ENCODE data around the gene CTLA4.
"Not testable (repeated sequence)": the region's sequence is repeated elsewhere in the genome, so short reads cannot be mapped to it uniquely, and the experiment has no call there.

CTLA4 gene

DNA sequence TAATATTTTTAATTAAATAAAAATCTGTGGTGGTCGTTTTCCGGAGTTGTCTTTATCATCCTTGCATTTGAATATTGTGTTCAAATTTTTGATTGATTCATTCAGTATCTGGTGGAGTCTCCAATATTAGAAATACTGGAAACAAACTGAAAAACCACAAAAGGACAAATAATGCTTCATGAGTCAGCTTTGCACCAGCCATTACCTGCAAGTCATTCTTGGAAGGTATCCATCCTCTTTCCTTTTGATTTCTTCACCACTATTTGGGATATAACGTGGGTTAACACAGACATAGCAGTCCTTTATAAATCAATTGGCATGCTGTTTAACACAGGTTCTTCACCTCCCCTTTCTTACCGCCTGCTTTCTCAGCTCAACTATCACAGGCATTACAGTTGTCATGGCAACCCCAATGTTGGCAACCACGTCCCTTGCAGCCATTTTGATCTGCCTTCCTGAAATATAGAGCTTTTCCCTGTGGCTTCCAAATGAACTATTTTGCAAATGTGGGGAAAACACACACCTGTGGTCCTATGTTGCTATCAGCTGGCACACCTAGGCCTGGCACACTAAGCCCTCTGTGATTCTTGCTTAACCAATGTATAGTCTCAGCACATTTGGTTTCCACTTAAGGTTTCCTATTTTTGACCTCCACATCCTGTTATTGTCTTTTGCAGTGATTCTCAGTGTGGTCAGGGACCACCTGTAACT is 6.5 kb downstream of the CTLA4 start:
- H3K27me3 ChIP-seq (replicated peaks; ENCODE audit: control insufficient read depth, insufficient read depth, low read length): peaks cover 3% of the 10 kb centered on the region
- H3K4me3 ChIP-seq (replicated peaks; ENCODE audit: low read depth, low read length): no peak overlapping the region
- DNase-seq (ENCODE audit: extremely low read depth, insufficient read length): no peak
- H3K36me3 ChIP-seq (ENCODE audit: control insufficient read depth, insufficient read depth, low read length): no peaks in the 10 kb centered on the region
- TF ChIP-seq, protein P1, sequence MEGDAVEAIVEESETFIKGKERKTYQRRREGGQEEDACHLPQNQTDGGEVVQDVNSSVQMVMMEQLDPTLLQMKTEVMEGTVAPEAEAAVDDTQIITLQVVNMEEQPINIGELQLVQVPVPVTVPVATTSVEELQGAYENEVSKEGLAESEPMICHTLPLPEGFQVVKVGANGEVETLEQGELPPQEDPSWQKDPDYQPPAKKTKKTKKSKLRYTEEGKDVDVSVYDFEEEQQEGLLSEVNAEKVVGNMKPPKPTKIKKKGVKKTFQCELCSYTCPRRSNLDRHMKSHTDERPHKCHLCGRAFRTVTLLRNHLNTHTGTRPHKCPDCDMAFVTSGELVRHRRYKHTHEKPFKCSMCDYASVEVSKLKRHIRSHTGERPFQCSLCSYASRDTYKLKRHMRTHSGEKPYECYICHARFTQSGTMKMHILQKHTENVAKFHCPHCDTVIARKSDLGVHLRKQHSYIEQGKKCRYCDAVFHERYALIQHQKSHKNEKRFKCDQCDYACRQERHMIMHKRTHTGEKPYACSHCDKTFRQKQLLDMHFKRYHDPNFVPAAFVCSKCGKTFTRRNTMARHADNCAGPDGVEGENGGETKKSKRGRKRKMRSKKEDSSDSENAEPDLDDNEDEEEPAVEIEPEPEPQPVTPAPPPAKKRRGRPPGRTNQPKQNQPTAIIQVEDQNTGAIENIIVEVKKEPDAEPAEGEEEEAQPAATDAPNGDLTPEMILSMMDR (IDR thresholded peaks at IDR 0.05; ENCODE audit: insufficient read depth, low read length, poor library complexity, severe bottlenecking): no peak

GRCh38 chr2:203875471-203875870 is 7.9 kb downstream of the CTLA4 start:
- peaks cover 1% of the 10 kb centered on the region for H3K27me3 ChIP-seq (replicated peaks; ENCODE audit: control insufficient read depth, insufficient read depth, low read length)
- H3K36me3 ChIP-seq (ENCODE audit: control insufficient read depth, insufficient read depth, low read length): no peaks in the 10 kb centered on the region
- no peak overlapping the region for H3K4me3 ChIP-seq (replicated peaks; ENCODE audit: low read depth, low read length)
- TF ChIP-seq, protein P1 (IDR thresholded peaks at IDR 0.05; ENCODE audit: insufficient read depth, low read length, poor library complexity, severe bottlenecking): no peak
- DNase-seq (ENCODE audit: extremely low read depth, insufficient read length): no peak

DNA sequence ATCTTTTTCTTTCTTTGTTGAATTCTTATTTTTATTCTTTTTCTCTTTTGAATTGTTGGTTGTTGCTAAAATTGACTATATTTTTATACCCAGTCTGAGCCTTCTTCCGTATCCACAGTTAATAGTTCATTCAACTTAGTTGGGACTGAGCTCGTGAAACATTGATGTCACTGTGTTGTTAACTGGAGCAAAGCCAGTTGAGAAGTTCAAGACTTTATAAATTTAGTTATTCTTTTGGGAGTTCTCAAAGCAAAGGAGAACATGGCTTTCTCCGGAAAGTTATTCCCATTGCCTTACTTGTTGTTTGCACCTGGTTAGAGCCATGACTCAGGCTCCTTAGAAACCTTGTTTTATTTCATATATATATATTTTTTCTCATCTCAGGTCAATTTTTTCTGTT is 8.8 kb downstream of the CTLA4 start:
- Histone ChIP-seq H3K27me3 (replicated peaks; ENCODE audit: control insufficient read depth, insufficient read depth, low read length) (peaks cover 1% of the 10 kb centered on the region), H3K4me3 (replicated peaks; ENCODE audit: low read depth, low read length) (no peak overlapping the region), H3K36me3 (ENCODE audit: control insufficient read depth, insufficient read depth, low read length) (no peaks in the 10 kb centered on the region)
- DNase-seq (ENCODE audit: extremely low read depth, insufficient read length): no peak
- TF ChIP-seq, protein P1 (IDR thresholded peaks at IDR 0.05; ENCODE audit: insufficient read depth, low read length, poor library complexity, severe bottlenecking): no peak

DNA sequence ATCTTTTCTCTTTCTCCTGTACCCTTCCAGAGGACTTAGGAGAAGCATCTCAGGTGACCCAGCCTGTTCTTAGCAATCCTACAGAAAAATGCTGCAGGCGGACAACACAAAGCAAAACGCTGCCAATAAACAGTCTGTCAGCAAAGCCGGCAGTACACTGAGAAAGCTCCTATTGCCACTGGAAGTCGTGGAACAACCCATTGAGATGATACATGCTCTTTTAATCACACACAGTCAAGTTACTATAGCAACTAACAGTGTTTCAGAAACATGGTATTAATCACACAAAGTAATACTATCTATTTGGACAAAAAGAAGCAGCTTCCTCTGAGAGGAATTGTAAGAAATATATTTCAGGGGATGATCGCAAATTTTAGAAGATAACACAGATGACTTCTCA is 10.5 kb downstream of the CTLA4 start:
- no peak overlapping the region for H3K4me3 ChIP-seq (replicated peaks; ENCODE audit: low read depth, low read length)
- TF ChIP-seq, protein P1 (IDR thresholded peaks at IDR 0.05; ENCODE audit: insufficient read depth, low read length, poor library complexity, severe bottlenecking): no peak
- DNase-seq (ENCODE audit: extremely low read depth, insufficient read length): no peak

DNA sequence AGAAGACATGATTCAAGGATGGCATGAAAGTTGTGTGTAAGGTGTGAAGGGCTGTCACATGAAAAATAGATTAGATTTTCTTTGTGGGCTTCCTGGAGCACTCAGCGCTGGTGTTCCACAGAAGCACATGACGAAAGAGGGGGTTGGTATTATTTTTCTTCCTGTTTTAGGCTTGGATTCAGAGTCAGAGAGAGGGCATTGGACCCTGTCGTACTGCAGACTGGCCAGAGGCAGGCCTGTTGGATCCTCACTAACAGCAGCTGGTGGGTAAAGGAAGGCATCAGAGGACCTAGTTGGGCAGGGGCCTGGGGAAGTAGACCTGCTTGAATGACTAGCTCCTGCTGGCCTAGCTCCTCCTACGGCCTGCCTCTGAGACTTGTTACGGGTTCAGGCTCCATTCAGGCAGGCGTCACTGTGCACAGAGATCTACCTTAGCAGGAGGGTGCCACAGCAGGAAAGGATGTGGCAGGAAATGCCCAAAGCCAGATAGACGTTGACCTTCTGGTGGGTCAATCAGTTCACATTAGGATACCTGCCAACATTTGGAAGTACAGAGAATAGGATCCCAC is 13.1 kb downstream of the CTLA4 start:
- TF ChIP-seq, protein P1 (IDR thresholded peaks at IDR 0.05; ENCODE audit: insufficient read depth, low read length, poor library complexity, severe bottlenecking): no peak
- no peak overlapping the region for H3K4me3 ChIP-seq (replicated peaks; ENCODE audit: low read depth, low read length)
- H3K27me3 ChIP-seq (replicated peaks; ENCODE audit: control insufficient read depth, insufficient read depth, low read length): peaks cover 3% of the 10 kb centered on the region
- no peaks in the 10 kb centered on the region for H3K36me3 ChIP-seq (ENCODE audit: control insufficient read depth, insufficient read depth, low read length)
- DNase-seq (ENCODE audit: extremely low read depth, insufficient read length): no peak

More for the DNA sequence above, 10.5 kb downstream of the CTLA4 start:
- Histone ChIP-seq H3K36me3 (ENCODE audit: control insufficient read depth, insufficient read depth, low read length) (no peaks in the 10 kb centered on the region), H3K27me3 (replicated peaks; ENCODE audit: control insufficient read depth, insufficient read depth, low read length) (peaks cover 1% of the 10 kb centered on the region)

DNA sequence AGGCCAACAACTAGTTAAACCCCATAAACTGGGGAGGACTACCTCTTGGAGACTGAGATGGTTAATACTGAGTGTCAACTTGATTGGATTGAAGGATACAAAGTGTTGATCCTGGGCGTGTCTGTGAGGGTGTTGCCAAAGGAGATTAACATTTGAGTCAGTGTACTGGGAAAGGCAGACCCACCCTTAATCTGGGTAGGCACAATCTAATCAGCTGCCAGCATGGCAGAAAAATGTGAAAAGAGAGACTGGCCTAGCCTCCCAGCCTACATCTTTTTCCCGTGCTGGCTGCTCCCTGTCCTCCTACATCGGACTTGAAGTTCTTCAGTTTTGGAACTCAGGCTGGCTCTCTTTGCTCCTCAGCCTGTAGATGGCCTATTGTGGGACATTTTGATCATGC is 13.6 kb downstream of the CTLA4 start:
- not testable (repeated sequence) for DNase-seq (ENCODE audit: extremely low read depth, insufficient read length); H3K27me3 ChIP-seq (replicated peaks; ENCODE audit: control insufficient read depth, insufficient read depth, low read length); H3K4me3 ChIP-seq (replicated peaks; ENCODE audit: low read depth, low read length)

More for the DNA sequence above, 13.6 kb downstream of the CTLA4 start:
- H3K36me3 ChIP-seq (ENCODE audit: control insufficient read depth, insufficient read depth, low read length): not testable (repeated sequence)
